ENCODE measurements around the gene CBX3.
"Not testable (repeated sequence)": the region's sequence is repeated elsewhere in the genome, so short reads cannot be mapped to it uniquely, and the experiment has no call there.

The CBX3 gene

GRCh38 chr7:26171601-26172000 lies 29.9 kb upstream of the CBX3 start:
- DNase-seq: no peak

GRCh38 chr7:26172048-26172447 lies 29.5 kb upstream of the CBX3 start:
- no peak for DNase-seq

GRCh38 chr7:26175903-26176302 lies 25.6 kb upstream of the CBX3 start:
- DNase-seq: not testable (repeated sequence)

GRCh38 chr7:26176696-26177095 lies 24.8 kb upstream of the CBX3 start:
- DNase-seq: not testable (repeated sequence)

GRCh38 chr7:26177269-26177668 lies 24.3 kb upstream of the CBX3 start:
- not testable (repeated sequence) for DNase-seq

GRCh38 chr7:26178272-26178960 lies 23.1 kb upstream of the CBX3 start:
- DNase-seq: no peak

- no peak for DNase-seq
These were observed 22.1 kb upstream of the CBX3 start for GRCh38 chr7:26179422-26179821.

GRCh38 chr7:26179826-26180497 lies 21.6 kb upstream of the CBX3 start:
- no peak for DNase-seq

- DNase-seq: no peak
These were observed 20.8 kb upstream of the CBX3 start for GRCh38 chr7:26180792-26181198.

- no peak for DNase-seq
These were observed 19.9 kb upstream of the CBX3 start for GRCh38 chr7:26181474-26182227.

- DNase-seq: no peak
These were observed 19.3 kb upstream of the CBX3 start for GRCh38 chr7:26182283-26182682.

GRCh38 chr7:26182706-26183105 lies 18.8 kb upstream of the CBX3 start:
- no peak for DNase-seq

- no peak for DNase-seq
These were observed 17.8 kb upstream of the CBX3 start for GRCh38 chr7:26183545-26184280.

- DNase-seq: not testable (repeated sequence)
These were observed 17.1 kb upstream of the CBX3 start for GRCh38 chr7:26184281-26185101.

GRCh38 chr7:26185131-26185843 lies 16.3 kb upstream of the CBX3 start:
- no peak for DNase-seq

GRCh38 chr7:26185844-26186180 lies 15.7 kb upstream of the CBX3 start:
- no peak for DNase-seq

GRCh38 chr7:26186364-26187311 lies 14.9 kb upstream of the CBX3 start:
- DNase-seq: no peak

GRCh38 chr7:26187380-26188205 lies 14.0 kb upstream of the CBX3 start:
- DNase-seq: no peak

GRCh38 chr7:26188206-26188956 lies 13.2 kb upstream of the CBX3 start:
- DNase-seq: no peak

Measured in activated effector memory CD4-positive, alpha-beta T cell treated with Interleukin-2 at 50 U/mL for 16 hours (primary cell).